Stimulated activated CD8-positive, alpha-beta memory T cell treated with anti-CD3 and anti-CD28 coated beads, Interleukin-4, amount 100 ng/mL, for 48 hours (primary cell): ENCODE results near the gene CEP44.
"Not testable (repeated sequence)": the region's sequence is repeated elsewhere in the genome, so short reads cannot be mapped to it uniquely, and the experiment has no call there.

ENCODE experiments used
- DNase-seq: peaks from one replicate; pipeline ENCODE4 v3.0.0-alpha.2; 2020

The CEP44 gene

DNA sequence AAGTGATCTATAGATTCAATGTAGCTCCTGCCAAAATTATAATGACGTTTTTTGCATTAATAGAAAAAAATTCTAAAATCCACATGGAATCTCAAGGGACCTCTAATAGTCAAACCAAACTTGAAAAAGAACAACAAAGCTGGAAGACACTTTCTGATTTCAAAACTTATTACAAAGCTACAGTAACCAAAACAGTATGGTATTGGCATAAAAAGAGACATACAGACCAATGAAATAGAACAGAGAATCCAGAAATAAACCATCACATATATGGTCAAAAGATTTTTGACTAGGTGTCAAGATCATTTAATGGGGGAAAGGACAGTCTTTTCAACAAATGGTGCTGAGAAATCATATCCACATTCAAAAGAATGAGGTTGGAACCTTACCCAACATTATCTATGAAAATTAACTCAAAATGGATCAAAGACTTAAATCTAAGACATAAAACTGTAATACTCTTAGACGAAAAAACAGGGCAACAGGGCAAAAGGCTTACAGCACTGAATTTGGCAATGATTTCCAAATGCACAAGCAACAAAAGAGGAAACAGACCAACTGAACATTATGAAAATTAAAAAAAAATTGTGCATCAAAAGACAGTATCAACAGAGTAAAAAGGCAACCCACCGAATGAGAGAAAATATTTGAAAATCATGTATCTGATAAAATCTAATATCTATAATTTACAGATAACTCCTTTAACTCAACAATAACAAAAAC is 4.1 kb upstream of the CEP44 start:
- no peak for DNase-seq

DNA sequence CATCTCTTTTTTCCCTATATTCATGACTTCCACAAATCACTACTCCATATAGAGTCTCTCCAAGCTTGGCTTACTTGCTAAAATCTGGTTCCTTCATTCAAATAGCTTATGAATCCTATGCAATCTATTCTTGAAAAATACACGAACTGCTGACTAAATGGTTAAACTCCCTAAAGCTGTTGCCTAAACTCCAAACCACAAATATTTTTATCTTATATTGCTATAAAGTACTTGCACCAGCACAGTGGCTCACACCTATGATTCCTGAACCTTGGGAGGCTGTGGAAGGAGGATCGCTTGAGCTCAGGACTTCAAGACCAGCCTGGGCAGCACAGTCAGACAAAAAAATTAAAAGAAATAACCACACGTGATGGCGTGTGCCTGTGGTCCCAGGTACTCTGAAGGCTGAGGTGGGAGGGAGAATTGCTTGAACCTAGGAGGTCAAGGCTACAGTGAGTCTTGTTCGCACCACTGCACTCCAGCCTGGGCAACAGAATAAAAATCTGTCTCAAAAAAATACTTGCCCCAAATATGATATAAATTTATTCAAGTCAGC is 2.5 kb upstream of the CEP44 start:
- DNase-seq = no peak

DNA sequence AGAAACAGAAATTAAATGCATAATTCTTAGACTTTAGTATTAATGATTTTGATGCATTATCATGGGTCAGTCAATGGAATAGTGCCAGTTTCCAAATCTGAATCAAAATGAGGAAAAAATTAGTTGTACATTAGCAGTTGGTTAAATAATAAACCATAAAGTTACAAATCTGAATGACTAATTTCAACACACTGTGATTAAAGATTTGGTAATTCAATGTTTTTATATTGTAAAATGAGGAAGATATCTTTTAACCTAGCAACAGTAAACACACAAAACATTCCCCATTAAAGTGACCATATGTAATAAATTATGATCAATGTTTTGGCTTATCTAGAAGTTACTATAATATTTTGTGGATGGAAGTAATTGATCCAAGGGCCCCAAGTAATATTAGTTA is 1.8 kb upstream of the CEP44 start:
- no peak for DNase-seq

DNA sequence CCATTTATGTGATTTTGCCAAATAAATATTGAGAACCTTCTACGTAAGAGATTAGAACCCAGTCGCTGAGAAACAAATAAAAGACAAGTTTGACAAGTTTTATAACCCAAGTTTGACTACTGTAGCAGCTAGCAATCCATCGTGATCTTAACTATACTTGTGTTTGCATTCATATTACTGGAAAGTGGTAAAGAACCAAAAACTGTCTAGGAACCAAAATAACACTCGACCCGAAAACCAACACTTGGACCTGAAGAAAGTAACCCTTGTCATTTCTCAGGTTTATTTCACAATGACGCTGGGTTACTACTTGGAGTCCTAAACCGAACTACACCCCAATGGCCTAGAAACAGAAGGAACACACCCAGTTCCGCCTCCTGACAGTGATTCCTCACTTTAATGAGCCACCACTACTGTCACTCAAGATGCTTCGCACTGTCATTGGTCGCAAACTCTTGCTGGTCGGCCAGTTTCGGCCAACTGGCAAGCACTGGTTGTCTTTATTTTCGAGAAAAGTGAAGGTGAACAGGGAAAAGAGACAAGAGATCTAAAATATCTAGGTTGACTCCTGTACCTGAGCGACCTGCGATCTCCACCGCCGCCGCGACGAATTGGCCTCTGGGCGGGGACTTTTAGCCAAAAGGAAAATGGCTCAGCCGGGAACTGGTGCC is 740 bp upstream of the CEP44 start:
- DNase-seq = peak; percentile 77

DNA sequence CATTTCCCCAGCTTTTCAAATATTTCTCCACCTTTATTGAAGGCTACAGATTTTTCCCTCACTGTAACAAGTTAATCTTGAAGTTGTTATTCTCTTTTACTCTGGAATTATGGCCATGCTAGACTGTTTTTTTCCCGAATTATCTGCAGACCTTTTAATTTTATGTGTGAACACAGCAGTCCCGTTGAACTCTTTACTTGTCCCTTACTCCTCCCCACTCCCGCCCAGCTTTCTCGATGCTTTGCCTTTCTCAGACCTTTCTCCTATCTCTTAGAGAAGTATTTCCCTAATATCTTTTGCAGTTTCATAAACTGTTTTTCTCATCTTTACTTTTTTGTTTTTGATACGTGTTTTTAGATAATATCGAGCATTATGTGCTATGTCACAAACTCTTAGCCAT is 776 bp downstream of the CEP44 start:
- DNase-seq = no peak

DNA sequence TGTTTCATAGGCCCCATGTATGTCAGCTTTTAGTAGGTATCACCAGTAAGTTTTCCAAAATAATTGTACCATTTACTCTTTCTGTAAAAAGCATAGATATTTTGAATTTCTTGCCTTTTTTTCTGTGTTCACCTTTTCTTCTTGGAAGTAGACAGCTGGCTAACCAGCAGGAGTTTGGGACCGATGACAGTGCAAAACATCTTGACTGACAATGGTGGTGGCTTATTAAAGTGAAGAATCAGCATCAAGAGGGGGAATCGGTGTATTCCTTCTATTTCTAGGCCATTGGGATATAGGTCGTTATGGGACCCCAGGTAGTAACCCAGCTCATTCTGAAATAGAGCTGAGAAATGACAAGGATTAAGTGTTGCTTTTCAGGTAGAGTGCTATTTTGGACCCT is 3.2 kb downstream of the CEP44 start:
- DNase-seq = no peak

DNA sequence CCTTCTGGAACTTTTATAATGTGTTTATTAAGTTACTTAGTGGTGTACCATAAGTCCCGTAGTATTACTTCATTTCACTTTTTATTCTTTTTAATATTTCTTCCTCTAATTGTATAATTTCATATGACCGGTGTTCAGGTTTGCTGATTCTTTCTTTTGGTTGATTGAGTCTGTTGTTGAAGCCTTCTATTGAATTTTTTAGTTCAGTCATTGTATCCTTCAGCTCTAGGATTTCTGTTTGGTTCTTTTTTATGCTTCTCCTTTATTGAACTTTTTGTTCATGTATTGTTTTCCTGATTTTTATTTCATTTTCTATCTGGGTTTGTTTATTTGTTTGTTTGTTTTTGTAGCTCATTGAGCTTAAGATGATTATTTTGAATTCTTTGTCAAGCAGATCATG is 8.8 kb downstream of the CEP44 start:
- DNase-seq = no peak

DNA sequence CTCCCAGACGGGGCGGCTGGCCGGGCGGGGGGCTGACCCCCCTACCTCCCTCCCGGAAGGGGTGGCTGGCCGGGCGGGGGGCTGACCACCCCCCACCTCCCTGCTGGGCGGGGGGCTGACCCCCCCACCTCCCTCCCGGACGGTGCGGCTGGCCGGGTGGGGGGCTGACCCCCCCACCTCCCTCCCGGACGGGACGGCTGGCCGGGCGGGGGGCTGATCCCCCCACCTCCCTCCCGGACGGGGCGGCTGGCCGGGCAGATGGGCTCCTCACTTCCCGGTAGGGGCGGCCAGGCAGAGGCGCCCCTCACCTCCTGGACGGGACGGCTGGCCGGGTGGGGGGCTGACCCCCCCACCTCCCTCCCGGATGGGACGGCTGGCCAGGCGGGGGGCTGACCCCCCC is 10.9 kb downstream of the CEP44 start:
- DNase-seq = not testable (repeated sequence)

DNA sequence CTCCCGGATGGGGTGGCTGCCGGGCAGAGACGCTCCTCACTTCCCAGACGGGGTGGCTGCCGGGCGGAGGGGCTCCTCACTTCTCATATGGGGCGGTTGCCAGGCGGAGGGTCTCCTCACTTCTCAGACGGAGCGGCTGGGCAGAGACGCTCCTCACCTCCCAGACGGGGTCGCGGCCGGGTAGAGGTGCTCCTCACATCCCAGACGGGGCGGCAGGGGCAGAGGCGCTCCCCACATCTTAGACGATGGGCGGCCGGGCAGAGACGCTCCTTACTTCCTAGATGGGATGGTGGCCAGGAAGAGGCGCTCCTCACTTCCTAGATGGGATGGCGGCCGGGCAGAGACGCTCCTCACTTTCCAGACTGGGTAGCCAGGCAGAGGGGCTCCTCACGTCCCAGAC is 11.4 kb downstream of the CEP44 start:
- not testable (repeated sequence) for DNase-seq

DNA sequence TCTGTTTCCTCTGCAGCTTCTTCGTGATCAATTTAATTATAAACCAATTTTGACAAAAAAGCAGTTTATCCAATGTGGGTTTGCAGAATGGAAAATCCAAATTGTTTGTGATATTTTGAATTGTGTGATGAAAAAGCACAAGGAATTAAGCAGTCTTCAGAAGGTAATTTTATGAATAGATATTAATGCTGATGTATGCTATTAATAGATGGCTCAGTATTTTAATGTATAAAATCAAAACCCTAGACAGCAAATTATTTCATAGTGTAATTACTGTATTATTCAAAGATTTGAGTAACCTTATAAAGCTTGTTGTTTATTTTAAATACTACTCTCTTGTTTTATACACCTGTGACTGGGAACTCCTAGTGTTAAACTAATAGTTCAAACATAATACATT is 20.0 kb downstream of the CEP44 start:
- DNase-seq = no peak

DNA sequence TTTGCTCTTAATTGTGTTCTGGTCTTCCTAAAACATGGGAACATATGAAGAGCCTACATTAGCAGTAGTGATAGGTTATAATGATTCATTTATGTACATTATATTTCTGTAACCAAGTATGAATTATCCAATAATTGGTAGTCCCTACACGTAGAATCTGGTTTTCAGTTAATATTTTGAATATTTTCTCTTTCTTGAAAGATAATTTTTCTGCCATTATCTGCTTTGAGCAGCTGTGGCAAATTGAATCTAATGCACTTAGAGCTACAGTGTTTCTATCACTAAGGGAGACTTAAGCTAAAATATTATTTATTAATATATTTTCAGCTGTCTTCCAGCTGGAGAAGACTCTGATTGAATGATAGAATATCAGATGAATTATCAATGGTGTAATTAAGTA is 21.0 kb downstream of the CEP44 start:
- DNase-seq = no peak

DNA sequence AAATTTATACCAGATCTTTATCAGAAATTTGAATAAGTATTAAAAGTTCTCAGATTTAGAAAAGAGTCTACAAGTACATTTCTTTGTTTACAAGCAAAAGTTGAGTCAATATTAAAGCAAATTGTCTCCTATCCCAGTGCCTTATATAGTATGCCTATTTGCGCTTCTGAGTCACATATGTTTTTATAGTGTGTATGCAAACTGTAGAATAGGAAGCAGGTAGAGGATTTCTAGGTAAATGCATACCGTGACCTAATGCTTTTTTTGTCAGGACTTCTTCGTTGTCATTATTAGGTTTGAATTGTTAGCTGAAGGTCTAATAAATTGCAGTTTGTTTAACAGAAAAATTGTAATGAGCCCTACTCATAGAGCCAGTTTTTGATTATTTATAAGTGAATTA is 22.2 kb downstream of the CEP44 start:
- no peak for DNase-seq

DNA sequence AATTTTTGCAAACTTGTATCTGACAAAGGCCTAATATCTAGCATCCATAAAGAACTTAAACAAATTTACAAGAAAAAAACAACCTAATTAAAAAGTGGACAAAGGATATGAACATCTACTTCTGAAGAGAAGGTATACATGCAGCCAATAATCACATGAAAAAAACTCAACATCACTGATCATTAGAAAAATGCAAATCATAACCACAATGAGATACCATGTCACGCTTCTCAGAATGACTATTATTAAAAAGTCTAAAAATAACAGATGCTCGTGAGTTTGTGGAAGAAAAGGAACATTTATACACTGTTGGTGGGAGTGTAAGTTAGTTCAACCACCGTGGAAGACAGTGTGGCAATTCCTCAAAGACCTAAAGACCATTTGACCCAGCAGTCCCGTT is 24.0 kb downstream of the CEP44 start:
- no peak for DNase-seq

DNA sequence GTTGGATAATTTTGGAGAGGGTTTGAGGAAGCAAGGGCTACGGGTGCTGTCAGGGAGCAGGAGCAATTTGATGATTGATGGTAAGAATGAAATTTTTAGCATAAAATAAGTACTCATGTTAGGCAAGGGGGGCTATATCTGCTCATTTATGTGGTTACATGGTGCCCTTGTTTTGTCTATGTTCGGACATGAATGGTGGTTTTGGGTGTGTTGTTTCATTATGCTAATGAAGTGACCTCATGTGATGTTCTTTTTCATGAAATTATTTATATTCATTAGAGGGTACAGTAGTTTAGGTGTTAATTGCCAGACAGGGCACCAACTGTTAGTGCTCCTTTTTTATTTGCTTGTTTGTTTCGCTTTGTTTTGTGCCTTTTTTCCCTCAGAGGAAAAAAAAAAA is 29.3 kb downstream of the CEP44 start:
- DNase-seq = no peak

DNA sequence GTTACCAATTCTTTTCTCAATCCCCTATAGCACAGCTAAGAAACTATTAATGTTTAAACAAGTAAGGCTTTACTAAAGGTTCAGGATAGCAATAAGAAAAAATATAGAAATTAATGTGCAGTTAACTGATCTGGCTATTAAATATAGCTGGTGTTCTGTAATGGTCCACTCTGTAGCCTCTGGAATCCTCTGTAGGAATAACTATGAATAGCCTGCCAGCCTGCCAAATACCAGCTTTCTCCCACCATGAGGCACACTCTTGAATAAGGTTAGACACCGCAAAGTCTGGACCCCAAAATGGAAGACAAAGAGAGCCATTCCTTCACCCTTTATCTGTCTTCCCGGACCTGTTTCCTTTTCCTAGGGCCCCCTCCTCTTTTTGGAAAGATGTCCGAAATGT is 30.6 kb downstream of the CEP44 start:
- DNase-seq = no peak

DNA sequence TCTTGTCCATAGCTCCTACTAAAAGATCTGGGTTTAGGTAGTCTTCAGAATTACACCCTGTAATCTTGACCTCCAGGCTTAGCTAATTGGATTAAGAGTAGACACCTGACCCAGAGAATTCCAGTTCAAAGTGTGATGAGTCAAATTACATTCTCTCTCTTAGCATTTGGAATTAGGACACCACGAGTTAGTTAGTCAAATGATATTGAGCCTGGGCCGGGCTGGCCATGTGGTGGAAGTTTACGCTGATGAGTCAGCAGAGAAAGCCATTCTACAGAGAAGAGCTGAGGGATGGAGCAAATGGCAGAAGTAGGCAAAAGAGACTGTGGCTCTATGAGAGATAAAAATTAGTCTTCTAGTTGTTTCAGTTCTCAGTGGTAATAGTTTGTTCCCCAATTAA is 31.1 kb downstream of the CEP44 start:
- no peak for DNase-seq

DNA sequence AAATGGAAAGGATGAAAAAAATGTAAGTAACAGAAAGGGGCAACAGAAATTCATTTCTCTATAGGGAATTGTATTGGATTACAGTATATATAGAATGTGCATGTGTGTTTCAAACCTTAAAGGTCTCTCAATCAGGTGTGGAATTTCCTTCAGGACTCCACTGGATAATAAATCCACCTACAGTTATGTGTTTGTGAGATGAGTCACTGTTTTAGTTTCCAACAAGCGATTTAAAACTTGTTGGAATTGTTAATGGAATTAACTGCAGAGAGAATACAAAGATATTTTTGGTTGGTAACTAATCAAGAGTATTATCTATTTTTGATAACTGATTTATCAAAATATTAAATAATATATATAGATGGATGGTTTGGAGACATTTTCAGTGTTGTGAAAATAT is 32.8 kb downstream of the CEP44 start:
- no peak for DNase-seq

DNA sequence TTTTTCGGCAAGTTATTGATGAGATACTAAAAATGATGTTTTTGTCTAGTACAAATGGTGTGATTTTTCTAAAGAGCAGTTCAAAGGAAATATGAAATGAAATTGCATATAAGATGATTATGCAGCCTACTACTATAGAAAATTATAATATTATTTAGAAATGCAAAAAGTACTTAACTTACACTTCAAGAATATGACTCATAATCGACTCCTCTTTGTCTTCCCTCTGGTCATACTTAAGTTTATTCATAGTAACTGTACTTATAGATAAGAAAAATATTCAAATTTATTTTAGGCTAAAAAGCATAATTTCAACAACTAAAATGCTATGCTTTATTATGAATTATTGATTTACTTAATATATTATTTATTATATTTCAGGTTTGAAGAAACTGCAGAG is 33.2 kb downstream of the CEP44 start:
- no peak for DNase-seq

DNA sequence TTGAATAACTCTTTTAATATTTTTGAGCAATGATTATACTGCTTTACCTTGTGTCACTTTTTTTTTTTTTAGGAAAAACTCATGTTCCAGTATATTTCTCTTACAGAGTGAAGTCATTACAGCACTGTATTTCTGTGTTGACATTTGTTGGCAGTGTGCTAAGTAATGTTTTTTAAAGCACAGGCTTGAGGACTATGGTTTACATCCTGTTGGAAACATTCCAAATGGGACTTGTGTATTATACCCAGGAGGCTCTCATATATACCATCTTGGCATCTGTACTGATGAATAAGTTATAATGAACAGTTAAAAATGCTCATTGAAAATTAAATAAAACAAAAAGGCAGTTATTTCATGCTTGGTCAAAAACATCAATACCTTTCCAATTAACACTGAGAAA is 33.8 kb downstream of the CEP44 start:
- no peak for DNase-seq

DNA sequence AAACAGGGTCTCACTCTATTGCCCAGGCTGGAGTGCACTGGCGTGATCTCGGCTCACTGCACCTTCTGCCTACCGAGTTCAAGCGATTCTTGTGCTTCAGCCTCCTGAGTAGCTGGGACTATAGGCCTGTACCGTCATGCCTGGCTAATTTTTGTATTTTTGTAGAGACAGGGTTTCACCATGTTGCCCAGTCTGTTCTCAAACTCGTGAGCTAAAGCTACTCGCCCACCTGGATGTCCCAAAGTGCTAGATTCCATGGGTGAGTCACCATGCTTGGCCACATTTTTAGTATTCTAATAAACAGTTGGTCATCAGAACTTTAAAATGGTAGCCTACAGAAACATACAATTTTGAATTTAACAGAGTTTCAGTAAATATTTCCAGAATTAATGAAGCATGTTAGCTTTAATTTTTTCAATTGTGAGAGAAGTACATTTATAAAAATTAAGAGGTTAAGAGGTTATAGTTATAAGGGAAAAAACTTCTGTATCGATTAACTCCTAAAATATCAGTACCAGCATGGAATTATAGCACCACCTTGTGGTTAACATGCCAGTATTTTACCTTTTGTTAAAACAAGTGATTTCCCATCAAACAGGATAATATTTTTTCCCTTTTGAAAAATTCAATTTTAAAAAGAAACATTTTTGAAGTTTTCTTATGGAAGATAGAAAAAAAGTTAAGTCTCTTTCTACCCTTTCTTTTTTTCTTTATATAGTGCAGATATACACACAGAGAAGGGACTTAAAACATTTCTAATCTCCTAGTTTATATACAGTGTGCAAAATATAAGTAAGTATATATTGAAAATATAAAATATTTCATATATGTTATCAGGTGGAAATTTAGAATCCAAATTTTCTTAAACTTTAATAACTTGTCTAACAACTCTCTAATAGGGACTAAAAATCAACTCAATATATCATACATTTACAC is 35.4 kb downstream of the CEP44 start:
- no peak for DNase-seq

DNA sequence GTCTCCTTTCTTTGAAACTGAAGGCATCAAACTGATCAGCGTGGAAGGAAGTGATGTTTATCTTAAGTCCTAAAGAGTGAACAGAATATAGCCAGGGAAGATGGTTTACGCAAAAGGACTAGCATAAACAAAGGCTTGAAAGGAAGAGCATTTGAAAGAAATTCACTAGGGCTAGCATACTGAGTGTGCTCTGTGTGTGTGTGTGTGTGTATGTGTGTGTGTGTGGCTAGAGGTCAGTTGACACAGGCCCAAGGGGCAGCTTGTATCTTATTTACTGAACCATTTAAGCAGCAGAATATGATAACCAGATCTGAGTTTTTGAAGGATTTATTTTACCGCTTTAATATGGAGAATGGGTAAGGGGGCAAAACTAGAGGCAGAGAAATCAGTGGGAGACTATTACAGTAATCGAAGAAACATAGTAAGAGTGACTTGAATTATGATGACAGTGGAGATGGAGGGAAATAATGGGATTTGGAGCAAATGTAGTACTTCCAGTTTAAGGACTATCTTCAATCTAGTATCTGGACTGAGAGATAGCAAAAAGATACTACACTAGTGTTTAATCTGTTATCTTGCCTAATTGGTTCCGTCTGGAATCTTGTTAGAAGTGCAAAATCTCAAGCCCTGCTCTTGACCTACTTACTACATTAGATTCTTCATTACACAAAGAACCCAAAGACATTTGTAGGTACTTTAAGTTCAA is 36.9 kb downstream of the CEP44 start:
- DNase-seq = no peak

DNA sequence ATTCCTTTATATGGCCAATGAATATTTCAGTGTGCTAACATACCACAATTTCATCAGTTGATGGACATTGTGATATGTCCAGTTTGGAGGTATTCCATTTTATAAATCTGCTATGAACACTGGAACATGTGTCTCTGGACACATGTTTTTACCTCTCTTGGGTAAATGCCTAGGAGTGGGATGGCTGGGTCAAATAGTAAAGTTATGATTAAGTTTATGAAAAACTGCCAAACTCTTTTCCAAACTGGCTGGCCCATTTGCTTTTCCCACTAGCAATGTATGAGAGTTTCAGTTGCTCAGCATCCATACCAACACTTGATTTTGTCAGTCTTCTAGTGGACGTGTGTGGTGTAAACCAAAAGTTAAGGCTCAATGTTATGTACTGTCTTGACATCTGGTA is 40.5 kb downstream of the CEP44 start:
- DNase-seq = no peak

DNA sequence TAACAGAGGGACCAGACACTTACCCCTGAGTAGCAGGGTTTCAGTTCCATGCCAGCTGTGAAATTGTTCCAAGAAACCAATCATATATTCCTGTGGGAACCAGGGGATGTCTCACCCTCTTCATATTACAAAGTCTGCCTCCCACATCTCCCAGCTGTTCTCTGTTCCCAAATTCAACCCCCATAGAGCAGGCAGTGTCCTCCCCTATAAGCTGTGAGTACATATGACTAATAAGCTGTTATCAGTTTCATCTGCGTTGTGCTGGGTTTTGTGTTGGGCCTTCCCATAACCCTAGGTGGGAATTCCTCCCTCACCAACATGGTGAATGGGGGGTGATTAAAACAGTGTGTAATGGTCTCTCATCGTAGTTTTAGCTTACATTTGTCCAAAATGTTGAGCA is 41.0 kb downstream of the CEP44 start:
- DNase-seq = no peak
